Calu3 (cell line): ENCODE data around the gene AMBP. TPM values are rescaled to one million over a fixed set of nuclear protein-coding genes. Genes with fewer than 3 reads are reported as not detected.
"Not testable (repeated sequence)": the region's sequence is repeated elsewhere in the genome, so short reads cannot be mapped to it uniquely, and the experiment has no call there.

ENCODE experiments used
- BruUV-seq: library from RNA; stranded (reverse); fragments of 400-500 nt; replicated peaks from 2 replicates; lab custom pipeline; 2021; lab: Mats Ljungman, UMichigan
- CTCF ChIA-PET: fragments of 300-600 bp; sonication (Branson Sonifier 250); formaldehyde crosslinking; loops from one replicate; lab custom pipeline; 2022; ENCODE audit warnings: antibody characterized with exemption; lab: Charles Lee
- DNase-seq: peaks from one replicate; pipeline ENCODE4 v3.0.0; 2022
- H3K27ac Mint-ChIP-seq: one replicate; pipeline ENCODE4 v1.8.0; 2022; ENCODE audit warnings: mixed read lengths; ENCODE audit not compliant: unreplicated experiment
- H3K27me3 Mint-ChIP-seq: one replicate; pipeline ENCODE4 v1.8.0; 2022; ENCODE audit warnings: mixed read lengths; ENCODE audit not compliant: unreplicated experiment
- H3K36me3 Mint-ChIP-seq: one replicate; pipeline ENCODE4 v1.8.0; 2022; ENCODE audit warnings: mild to moderate bottlenecking, moderate library complexity, mixed read lengths; ENCODE audit not compliant: insufficient read depth, unreplicated experiment
- H3K4me1 Mint-ChIP-seq: one replicate; pipeline ENCODE4 v1.8.0; 2022; ENCODE audit warnings: mild to moderate bottlenecking, low read depth, mixed read lengths; ENCODE audit not compliant: unreplicated experiment
- H3K4me3 Mint-ChIP-seq: one replicate; pipeline ENCODE4 v1.8.0; 2022; ENCODE audit warnings: mild to moderate bottlenecking, low read depth, moderate library complexity, mixed read lengths; ENCODE audit not compliant: unreplicated experiment
- H3K9me3 Mint-ChIP-seq: one replicate; pipeline ENCODE4 v1.8.0; 2022; ENCODE audit warnings: low read depth, mixed read lengths; ENCODE audit not compliant: unreplicated experiment
- intact Hi-C: fragments of 100-400 bp; cut with micrococcal nuclease; formaldehyde crosslinking; loops from one replicate; pipeline ENCODE4 v1.10.0; 2022; ENCODE audit not compliant: unreplicated experiment
- total RNA-seq: library from RNA; stranded (reverse); gene quantifications from 2 replicates; pipeline ENCODE4 v1.2.3, GENCODE V29; 2022
- TF ChIP-seq, protein P1 (sequence below): fragments of 200-600 bp; IDR thresholded peaks from one replicate; pipeline ENCODE4 v1.8.0; 2022; ENCODE audit warnings: antibody characterized with exemption; ENCODE audit not compliant: unreplicated experiment

AMBP gene
- total RNA-seq, 1 experiment from 2014 or later = 2.7 TPM

- Mint-ChIP-seq H3K27ac (no peak overlapping the region), H3K4me3 (no peak overlapping the region), H3K36me3 (peaks cover 31% of the 10 kb centered on the region), H3K9me3 (no peaks in the 10 kb centered on the region), H3K27me3 (no peaks in the 10 kb centered on the region), H3K4me1 (peaks cover 26% of the 10 kb centered on the region)
- CTCF ChIA-PET = no interaction called here
- intact Hi-C loops = no loop called here
- DNase-seq = no peak
- TF ChIP-seq, protein P1, sequence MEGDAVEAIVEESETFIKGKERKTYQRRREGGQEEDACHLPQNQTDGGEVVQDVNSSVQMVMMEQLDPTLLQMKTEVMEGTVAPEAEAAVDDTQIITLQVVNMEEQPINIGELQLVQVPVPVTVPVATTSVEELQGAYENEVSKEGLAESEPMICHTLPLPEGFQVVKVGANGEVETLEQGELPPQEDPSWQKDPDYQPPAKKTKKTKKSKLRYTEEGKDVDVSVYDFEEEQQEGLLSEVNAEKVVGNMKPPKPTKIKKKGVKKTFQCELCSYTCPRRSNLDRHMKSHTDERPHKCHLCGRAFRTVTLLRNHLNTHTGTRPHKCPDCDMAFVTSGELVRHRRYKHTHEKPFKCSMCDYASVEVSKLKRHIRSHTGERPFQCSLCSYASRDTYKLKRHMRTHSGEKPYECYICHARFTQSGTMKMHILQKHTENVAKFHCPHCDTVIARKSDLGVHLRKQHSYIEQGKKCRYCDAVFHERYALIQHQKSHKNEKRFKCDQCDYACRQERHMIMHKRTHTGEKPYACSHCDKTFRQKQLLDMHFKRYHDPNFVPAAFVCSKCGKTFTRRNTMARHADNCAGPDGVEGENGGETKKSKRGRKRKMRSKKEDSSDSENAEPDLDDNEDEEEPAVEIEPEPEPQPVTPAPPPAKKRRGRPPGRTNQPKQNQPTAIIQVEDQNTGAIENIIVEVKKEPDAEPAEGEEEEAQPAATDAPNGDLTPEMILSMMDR = no peak
- no TSS peak for BruUV-seq
Measured at GRCh38 chr9:114085387-114085789, 7.3 kb upstream of the AMBP start.

DNA sequence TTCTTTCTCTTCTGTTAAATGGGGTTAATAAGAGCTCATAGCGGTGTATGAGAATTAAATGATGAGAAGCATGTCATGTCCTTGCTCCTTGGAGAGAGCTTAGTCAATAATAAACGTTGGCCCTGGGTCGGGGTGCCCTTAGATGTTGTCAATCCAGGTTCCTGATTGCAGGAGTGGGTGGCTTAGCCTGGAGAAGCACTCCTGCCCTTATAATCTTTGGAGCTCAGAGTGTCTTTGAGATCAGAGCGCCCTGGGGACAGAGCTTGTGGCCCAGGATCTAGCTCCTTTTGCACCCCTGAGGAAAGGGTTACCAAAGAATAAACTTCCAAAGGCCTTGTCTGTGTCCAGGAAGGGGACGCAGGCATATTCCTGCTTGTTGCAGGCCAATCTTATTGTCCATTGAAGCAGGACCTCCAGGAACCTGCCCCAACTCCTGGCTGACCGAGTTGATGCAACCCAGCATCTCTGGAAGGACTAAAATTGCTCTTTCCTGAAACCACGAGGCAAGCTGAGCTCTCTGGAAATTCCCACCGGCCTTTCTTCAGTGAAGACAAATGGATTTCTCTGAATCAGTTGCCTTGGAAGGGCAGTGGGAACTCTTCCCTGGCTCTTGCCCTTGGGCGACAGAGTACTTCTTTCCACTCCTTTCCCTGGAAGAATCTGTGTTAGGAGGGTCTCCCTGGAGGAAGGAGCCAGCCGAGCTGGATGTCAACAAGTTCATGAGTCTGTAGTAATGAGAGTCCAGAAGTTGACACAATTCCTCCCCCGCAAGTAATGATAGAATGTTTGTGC is 6.4 kb upstream of the AMBP start:
- no peak for DNase-seq
- Mint-ChIP-seq H3K36me3 (peaks cover 30% of the 10 kb centered on the region), H3K9me3 (no peaks in the 10 kb centered on the region), H3K27ac (no peak overlapping the region), H3K27me3 (no peaks in the 10 kb centered on the region), H3K4me1 (peaks cover 32% of the 10 kb centered on the region), H3K4me3 (no peak overlapping the region)
- no TSS peak for BruUV-seq
- CTCF ChIA-PET = interaction anchor here (0.6 to 0.9 kb wide), 2 partner anchors 206 to 1321 kb away, joined by 3 to 4 read pairs; no protein-coding TSS in a partner anchor
- TF ChIP-seq, protein P1 = no peak
- intact Hi-C loops = no loop called here

DNA sequence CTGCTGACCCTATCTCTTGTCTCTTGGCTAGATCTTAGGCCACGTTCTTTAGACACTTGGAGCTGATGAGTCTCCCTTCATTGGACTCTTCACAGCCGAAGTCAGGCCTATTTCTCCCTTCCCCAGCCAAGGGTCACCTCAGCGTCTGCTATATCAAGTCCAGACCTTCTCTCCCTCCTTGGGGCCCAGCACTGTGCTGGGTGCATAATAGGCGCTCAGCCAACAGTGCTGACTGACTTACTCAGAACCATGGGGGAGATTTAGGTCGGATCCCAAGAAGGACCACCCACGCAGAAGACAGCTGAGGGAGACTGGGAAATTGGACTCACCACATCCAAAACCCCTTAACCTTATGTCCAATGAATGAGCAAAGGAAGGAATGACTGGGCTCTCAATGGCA is 5.6 kb upstream of the AMBP start:
- H3K4me3 Mint-ChIP-seq = no peak overlapping the region
- intact Hi-C loops = loop anchor here (2.0 kb wide), 2 partner anchors 71 to 207 kb away; partner anchors contain the start of gene COL27A1
- H3K9me3 Mint-ChIP-seq = no peaks in the 10 kb centered on the region
- TF ChIP-seq, protein P1 = no peak
- CTCF ChIA-PET = interaction anchor here (0.6 to 2.8 kb wide), 4 partner anchors 10 to 1320 kb away, joined by 3 to 19 read pairs (median 8); no protein-coding TSS in a partner anchor
- H3K4me1 Mint-ChIP-seq = peaks cover 32% of the 10 kb centered on the region
- BruUV-seq = no TSS peak
- H3K27me3 Mint-ChIP-seq = no peaks in the 10 kb centered on the region
- DNase-seq = no peak
- H3K36me3 Mint-ChIP-seq = peaks cover 27% of the 10 kb centered on the region
- H3K27ac Mint-ChIP-seq = no peak overlapping the region

GRCh38 chr9:114082763-114083412 is 4.8 kb upstream of the AMBP start:
- BruUV-seq, H3K27me3 Mint-ChIP-seq, DNase-seq, H3K4me3 Mint-ChIP-seq, H3K9me3 Mint-ChIP-seq: not testable (repeated sequence)
- H3K36me3 Mint-ChIP-seq = peaks cover 27% of the 10 kb centered on the region
- H3K4me1 Mint-ChIP-seq = peaks cover 34% of the 10 kb centered on the region
- intact Hi-C loops = loop anchor here (2.0 kb wide), 2 partner anchors 72 to 208 kb away; partner anchors contain the start of gene COL27A1
- CTCF ChIA-PET = interaction anchor here (0.6 to 2.8 kb wide), 14 partner anchors 11 to 345 kb away, joined by 3 to 24 read pairs (median 5); partner anchors contain the start of genes COL27A1 and KIF12
- H3K27ac Mint-ChIP-seq = peak overlapping the region; percentile 44
